ENCODE measurements around the gene FMNL2.

DNA sequence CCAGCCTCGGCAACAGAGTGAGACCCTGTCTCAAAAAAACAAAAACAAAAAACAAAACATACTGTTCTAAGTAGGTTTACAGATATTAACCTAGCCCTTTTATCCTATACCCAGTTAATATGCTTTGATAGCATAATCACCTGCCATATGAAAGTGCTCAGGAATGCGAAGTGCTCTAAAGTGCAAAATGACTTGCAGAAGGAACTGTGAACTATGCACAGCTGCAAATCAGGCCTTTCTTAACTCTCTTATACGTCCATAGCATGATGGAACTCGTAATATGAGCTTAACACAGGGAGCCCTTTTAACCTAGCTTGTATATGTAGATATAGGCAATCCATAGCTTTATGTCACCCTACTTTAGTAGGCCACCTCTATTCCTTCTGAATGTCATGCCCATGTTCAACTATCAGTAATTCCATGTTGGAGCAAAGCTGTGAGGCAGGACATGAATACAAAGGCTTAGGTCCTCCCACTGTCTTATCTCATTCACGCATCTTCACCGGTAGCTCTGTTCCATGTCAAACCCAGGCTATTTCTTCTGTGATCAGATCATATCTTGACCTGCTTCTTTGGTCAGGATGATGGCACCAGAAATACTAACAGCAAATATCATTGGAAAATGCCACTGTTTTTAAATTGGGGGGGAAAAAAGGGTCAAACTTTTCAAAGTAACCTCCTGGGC lies 309.4 kb downstream of the FMNL2 start:
- TF ChIP-seq POLR2AphosphoS5 (IDR thresholded peaks at IDR 0.05; ENCODE audit: borderline replicate concordance, low read depth, low read length): no peak
- TF ChIP-seq EZH2 (IDR thresholded peaks at IDR 0.05): no peak
